Epithelial cell of alveolus of lung (primary cell): ENCODE measurements around the gene ORMDL2. TPM values are rescaled to one million over a fixed set of nuclear protein-coding genes. Genes with fewer than 3 reads are reported as not detected.

Experiments used
- total RNA-seq: library from RNA; depleted of rRNA; stranded (reverse); fragments of >200 nt; gene quantifications from 2 replicates; pipeline ENCODE4 v1.2.1, GENCODE V29; 2015

ORMDL2 gene
- total RNA-seq: 14.6 and 25.6 TPM in 2 replicates

DNA sequence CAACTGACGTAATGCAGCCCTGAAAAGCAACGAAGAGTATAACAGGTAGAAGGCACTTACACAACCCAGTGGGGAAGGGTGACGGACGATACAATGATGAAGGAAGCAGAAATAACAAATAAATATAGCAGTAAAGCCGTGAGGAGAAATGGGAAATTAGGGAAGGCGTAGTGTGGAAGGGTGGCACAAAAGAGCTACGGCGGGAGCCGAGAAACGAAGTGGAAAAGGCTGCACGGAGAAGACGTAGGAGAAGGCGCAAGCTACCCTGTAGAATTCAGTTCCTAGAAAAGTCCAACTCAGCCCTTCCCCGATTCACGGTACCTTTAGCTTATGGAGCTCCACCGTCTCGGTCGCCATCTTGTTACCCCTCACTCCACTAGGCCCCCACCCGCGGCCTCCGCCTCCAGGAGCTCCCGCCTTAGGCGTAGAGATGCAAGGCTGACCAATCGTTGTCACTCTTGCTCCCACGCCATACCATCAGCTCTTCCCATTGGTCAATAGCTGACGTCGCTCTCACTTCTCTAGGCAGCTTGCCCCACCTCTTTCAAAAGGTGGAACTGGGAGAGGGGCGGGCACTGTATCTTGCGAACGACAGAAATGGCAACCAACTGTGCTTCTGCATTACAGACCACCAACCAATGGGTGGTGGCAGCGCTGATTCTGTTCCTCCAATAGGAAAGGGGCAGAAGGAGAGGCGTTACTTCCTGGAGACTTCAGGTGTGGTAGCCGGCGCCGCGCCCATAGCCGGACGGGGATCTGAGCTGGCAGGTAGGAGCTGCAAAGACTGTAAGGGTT is at the start of gene ORMDL2, which contains the start of gene SARNP:
ORMDL2 (plus strand) TSS at position 697 of the 795 bp plus-strand sequence. CDS start 959 bp downstream, outside the sequence.
SARNP (minus strand) TSS at position 380 of the 795 bp plus-strand sequence; CDS start at position 357, 23 bp downstream.

DNA sequence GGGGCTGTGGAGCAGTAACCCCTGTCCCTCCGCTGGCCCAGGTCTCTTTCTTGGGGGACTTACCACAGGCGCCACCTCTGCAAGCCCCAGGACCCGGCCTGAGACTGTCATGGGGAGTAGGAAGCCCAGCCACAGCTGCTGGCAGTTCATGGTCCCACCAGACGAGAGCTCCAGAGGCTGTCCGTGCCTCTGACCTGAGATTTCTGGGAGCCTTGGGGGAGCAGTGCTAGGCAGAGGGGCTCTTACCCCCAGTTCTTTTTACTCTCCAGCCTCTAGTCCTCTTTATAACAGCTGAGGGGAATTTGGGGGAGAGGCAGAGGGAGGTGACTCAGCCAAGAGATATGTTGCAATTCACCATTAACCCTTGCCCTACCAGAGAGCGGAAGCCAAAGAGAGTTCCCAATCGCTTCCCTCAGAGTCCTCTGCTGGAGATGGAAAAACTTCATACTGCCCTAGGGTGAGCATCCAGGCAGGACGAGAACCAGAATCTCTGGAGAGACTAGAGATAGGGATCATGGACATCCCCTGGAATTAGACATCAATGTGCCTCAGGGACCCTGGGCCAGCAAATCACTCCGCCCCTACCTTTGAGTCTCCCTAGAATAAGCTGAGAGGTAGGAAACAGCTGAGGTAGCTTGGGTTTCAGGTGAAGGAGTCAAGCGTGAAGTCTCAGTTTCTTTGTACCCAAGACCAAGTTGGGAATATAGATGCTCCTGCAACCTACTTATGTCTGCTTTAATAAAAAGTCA is 25.0 kb downstream of the ORMDL2 start, which contains the start of gene MMP19:
MMP19 (minus strand) TSS at position 256 of the 749 bp plus-strand sequence; CDS start at position 150, 106 bp downstream.

Other genes starting within 250 kb of the ORMDL2 start
- gene OR2AP1, start 245.6 kb upstream of the ORMDL2 start, total RNA-seq: not detected in 2 replicates
- gene OR10P1, start 181.1 kb upstream of the ORMDL2 start, total RNA-seq: not detected in 2 replicates
- 1.0 and 5.3 TPM in 2 replicates for gene ITGA7, start 110.1 kb upstream of the ORMDL2 start, total RNA-seq
- gene BLOC1S1, start 102.0 kb upstream of the ORMDL2 start, total RNA-seq: 139 and 141 TPM in 2 replicates
- gene RDH5, start 97.6 kb upstream of the ORMDL2 start, total RNA-seq: 2.2 TPM in 1 of 2 replicates, not detected in the other
- gene CD63, start 89.0 kb upstream of the ORMDL2 start, total RNA-seq: 790 and 1,053 TPM in 2 replicates
- gene GDF11, start 74.9 kb upstream of the ORMDL2 start, total RNA-seq: 6.5 and 9.7 TPM in 2 replicates
- 92.9 and 119 TPM in 2 replicates for gene SARNP, start 317 bp upstream of the ORMDL2 start, total RNA-seq
- 37.1 and 48.1 TPM in 2 replicates for gene DNAJC14, start 11.5 kb downstream of the ORMDL2 start, total RNA-seq
- 21.9 and 38.4 TPM in 2 replicates for gene MMP19, start 24.9 kb downstream of the ORMDL2 start, total RNA-seq
- gene PYM1, start 109.9 kb downstream of the ORMDL2 start, total RNA-seq: 30.9 and 31.5 TPM in 2 replicates
- gene DGKA, start 113.1 kb downstream of the ORMDL2 start, total RNA-seq: 14.8 and 31.3 TPM in 2 replicates
- 1.7 and 18.7 TPM in 2 replicates for gene PMEL, start 148.0 kb downstream of the ORMDL2 start, total RNA-seq
- gene CDK2, start 148.8 kb downstream of the ORMDL2 start, total RNA-seq: 24.5 and 46.2 TPM in 2 replicates
- 56.6 and 74.1 TPM in 2 replicates for gene RAB5B, start 156.0 kb downstream of the ORMDL2 start, total RNA-seq
- 11.4 and 31.9 TPM in 2 replicates for gene SUOX, start 179.2 kb downstream of the ORMDL2 start, total RNA-seq
- 2.6 and 8.1 TPM in 2 replicates for gene IKZF4, start 203.0 kb downstream of the ORMDL2 start, total RNA-seq
- gene RPS26, start 223.9 kb downstream of the ORMDL2 start, total RNA-seq: 1,233 and 1,614 TPM in 2 replicates